NK-92 treated with Interleukin-12 subunit alpha and Interleukin-12 subunit beta, amount 100 ng/mL, for 24 hours (cell line): Measurements from ENCODE around the gene MAML2.
"Not testable (repeated sequence)": the region's sequence is repeated elsewhere in the genome, so short reads cannot be mapped to it uniquely, and the experiment has no call there.

Experiments
- DNase-seq: peaks from one replicate; lab custom pipeline; 2025; lab: John Stamatoyannopoulos, UW

MAML2 gene

GRCh38 chr11:96268527-96268926 lies 74.5 kb downstream of the MAML2 start:
- not testable (repeated sequence) for DNase-seq

- peak; percentile 41 for DNase-seq
These were observed 75.4 kb downstream of the MAML2 start for GRCh38 chr11:96267496-96268032.

- no peak for DNase-seq
These were observed 75.9 kb downstream of the MAML2 start for GRCh38 chr11:96267001-96267495.

- no peak for DNase-seq
These were observed 77.0 kb downstream of the MAML2 start for GRCh38 chr11:96265972-96266371.

- no peak for DNase-seq
These were observed 77.7 kb downstream of the MAML2 start for GRCh38 chr11:96265220-96265737.

- no peak for DNase-seq
These were observed 78.6 kb downstream of the MAML2 start for GRCh38 chr11:96264364-96264763.

- no peak for DNase-seq
These were observed 79.7 kb downstream of the MAML2 start for GRCh38 chr11:96263238-96263763.

GRCh38 chr11:96260532-96260931 lies 82.5 kb downstream of the MAML2 start:
- no peak for DNase-seq

- no peak for DNase-seq
These were observed 82.9 kb downstream of the MAML2 start for GRCh38 chr11:96260067-96260511.

- DNase-seq, result no peak
These were observed 83.7 kb downstream of the MAML2 start for GRCh38 chr11:96259134-96259830.

- DNase-seq, result peak; percentile 18
These were observed 84.7 kb downstream of the MAML2 start for GRCh38 chr11:96257972-96258934.

- no peak for DNase-seq
These were observed 86.0 kb downstream of the MAML2 start for GRCh38 chr11:96257036-96257435.

- no peak for DNase-seq
These were observed 86.6 kb downstream of the MAML2 start for GRCh38 chr11:96256215-96257011.

GRCh38 chr11:96254854-96255253 lies 88.1 kb downstream of the MAML2 start:
- DNase-seq, result no peak

GRCh38 chr11:96254087-96254486 lies 88.9 kb downstream of the MAML2 start:
- DNase-seq, result no peak

- DNase-seq, result no peak
These were observed 96.1 kb downstream of the MAML2 start for GRCh38 chr11:96246718-96247552.

- DNase-seq, result no peak
These were observed 99.9 kb downstream of the MAML2 start for GRCh38 chr11:96242971-96243647.

GRCh38 chr11:96242191-96242847 lies 100.7 kb downstream of the MAML2 start:
- no peak for DNase-seq

GRCh38 chr11:96241331-96241841 lies 101.6 kb downstream of the MAML2 start:
- no peak for DNase-seq
